ENCODE measurements around the gene CHCHD3. TPM values are rescaled to one million over a fixed set of nuclear protein-coding genes. Genes with fewer than 3 reads are reported as not detected.

Gene CHCHD3
- total and polyA plus RNA-seq, 2 experiments from 2014 or later = 65.3 to 68.5 TPM

- Histone ChIP-seq H3K36me3 (replicated peaks; ENCODE audit: insufficient read depth, low read depth) (no peaks in the 10 kb centered on the region), H3K79me2 (no peaks in the 10 kb centered on the region), H3K27ac (no peak overlapping the region), H2AFZ (no peak overlapping the region), H3K4me1 (ENCODE audit: insufficient read depth) (no peaks in the 10 kb centered on the region), H3K9me2 (replicated peaks; ENCODE audit: insufficient read depth) (no peaks in the 10 kb centered on the region), H3K4me3 (no peak overlapping the region), H4K20me1 (ENCODE audit: insufficient read depth, poor library complexity, severe bottlenecking) (no peaks in the 10 kb centered on the region), H3K27me3 (peaks cover 3% of the 10 kb centered on the region), H3K9me3 (ENCODE audit: low read depth) (no peaks in the 10 kb centered on the region), H3K4me2 (no peak overlapping the region)
- 84% methylated on average over 5 of the region's 5 CpGs for WGBS (ENCODE audit: low lambda C conversion rate, missing lambda C conversion rate)
- TF ChIP-seq EZH2phosphoT487 (IDR thresholded peaks at IDR 0.05; ENCODE audit: low read depth, severe bottlenecking, unreplicated experiment) (no peak), CTCF (IDR thresholded peaks at IDR 0.05; ENCODE audit: poor library complexity) (no peak), EZH2 (IDR thresholded peaks at IDR 0.05; ENCODE audit: borderline replicate concordance) (no peak)
- DNase-seq (ENCODE audit: low spot score) = no peak
Observed at GRCh38 chr7:133118261-133118660, 36.4 kb upstream of the CHCHD3 start.

GRCh38 chr7:133117452-133117851 lies 35.6 kb upstream of the CHCHD3 start:
- Histone ChIP-seq H3K79me2 (no peaks in the 10 kb centered on the region), H3K4me3 (no peak overlapping the region), H3K4me1 (ENCODE audit: insufficient read depth) (no peaks in the 10 kb centered on the region), H3K9me3 (ENCODE audit: low read depth) (no peaks in the 10 kb centered on the region), H3K9me2 (replicated peaks; ENCODE audit: insufficient read depth) (no peaks in the 10 kb centered on the region), H3K27ac (no peak overlapping the region), H3K4me2 (no peak overlapping the region), H2AFZ (no peak overlapping the region), H3K36me3 (replicated peaks; ENCODE audit: insufficient read depth, low read depth) (no peaks in the 10 kb centered on the region), H3K27me3 (peaks cover 3% of the 10 kb centered on the region), H4K20me1 (ENCODE audit: insufficient read depth, poor library complexity, severe bottlenecking) (no peaks in the 10 kb centered on the region)
- TF ChIP-seq CTCF (IDR thresholded peaks at IDR 0.05; ENCODE audit: poor library complexity) = no peak
- no peak for TF ChIP-seq EZH2 (IDR thresholded peaks at IDR 0.05; ENCODE audit: borderline replicate concordance)
- TF ChIP-seq EZH2phosphoT487 (IDR thresholded peaks at IDR 0.05; ENCODE audit: low read depth, severe bottlenecking, unreplicated experiment) = no peak
- DNase-seq (ENCODE audit: low spot score) = no peak
- WGBS (ENCODE audit: low lambda C conversion rate, missing lambda C conversion rate) = 92% methylated on average over 5 of the region's 5 CpGs

- H3K36me3 ChIP-seq (replicated peaks; ENCODE audit: insufficient read depth, low read depth) = no peaks in the 10 kb centered on the region
- no peak overlapping the region for H3K4me3 ChIP-seq
- no peaks in the 10 kb centered on the region for H3K4me1 ChIP-seq (ENCODE audit: insufficient read depth)
- no peak for DNase-seq (ENCODE audit: low spot score)
- TF ChIP-seq EZH2phosphoT487 (IDR thresholded peaks at IDR 0.05; ENCODE audit: low read depth, severe bottlenecking, unreplicated experiment) (no peak), EZH2 (IDR thresholded peaks at IDR 0.05; ENCODE audit: borderline replicate concordance) (no peak), CTCF (IDR thresholded peaks at IDR 0.05; ENCODE audit: poor library complexity) (no peak)
- H3K9me3 ChIP-seq (ENCODE audit: low read depth) = no peaks in the 10 kb centered on the region
- H2AFZ ChIP-seq = no peak overlapping the region
- no peaks in the 10 kb centered on the region for H4K20me1 ChIP-seq (ENCODE audit: insufficient read depth, poor library complexity, severe bottlenecking)
- peaks cover 3% of the 10 kb centered on the region for H3K27me3 ChIP-seq
- no peaks in the 10 kb centered on the region for H3K9me2 ChIP-seq (replicated peaks; ENCODE audit: insufficient read depth)
- WGBS (ENCODE audit: low lambda C conversion rate, missing lambda C conversion rate) = 55% methylated on average over 3 of the region's 3 CpGs
- no peak overlapping the region for H3K27ac ChIP-seq
- no peaks in the 10 kb centered on the region for H3K79me2 ChIP-seq
- no peak overlapping the region for H3K4me2 ChIP-seq
Observed at GRCh38 chr7:133115596-133115995, 33.7 kb upstream of the CHCHD3 start.

- Histone ChIP-seq H3K4me1 (ENCODE audit: insufficient read depth) (no peaks in the 10 kb centered on the region), H3K4me2 (no peak overlapping the region), H3K4me3 (no peak overlapping the region), H3K9me2 (replicated peaks; ENCODE audit: insufficient read depth) (no peaks in the 10 kb centered on the region), H3K27me3 (peaks cover 3% of the 10 kb centered on the region), H4K20me1 (ENCODE audit: insufficient read depth, poor library complexity, severe bottlenecking) (no peaks in the 10 kb centered on the region), H3K9me3 (ENCODE audit: low read depth) (no peaks in the 10 kb centered on the region), H3K36me3 (replicated peaks; ENCODE audit: insufficient read depth, low read depth) (no peaks in the 10 kb centered on the region), H3K79me2 (no peaks in the 10 kb centered on the region), H2AFZ (no peak overlapping the region), H3K27ac (no peak overlapping the region)
- WGBS (ENCODE audit: low lambda C conversion rate, missing lambda C conversion rate) = 83% methylated on average over 1 of the region's 1 CpG
- DNase-seq (ENCODE audit: low spot score) = no peak
- TF ChIP-seq CTCF (IDR thresholded peaks at IDR 0.05; ENCODE audit: poor library complexity) (no peak), EZH2 (IDR thresholded peaks at IDR 0.05; ENCODE audit: borderline replicate concordance) (no peak), EZH2phosphoT487 (IDR thresholded peaks at IDR 0.05; ENCODE audit: low read depth, severe bottlenecking, unreplicated experiment) (no peak)
Observed at GRCh38 chr7:133114519-133114918, 32.6 kb upstream of the CHCHD3 start.

Data from hepatocyte (in vitro differentiated cells).